Activated T-cell treated with anti-CD3 and anti-CD28 coated beads, Interleukin-2, amount 50 U/mL, for 24 hours (primary cell): Measurements from ENCODE around the gene MRTFB.
A peak's percentile ranks its signal among the peaks of the same experiment; 100 is the strongest.

Experiments used
- DNase-seq: peaks from one replicate; pipeline ENCODE4 v3.0.0-alpha.2; 2020
- H3K27ac Mint-ChIP-seq: 2 replicates; pipeline ENCODE4 v1.8.0; 2020; ENCODE audit warnings: mild to moderate bottlenecking, mixed read lengths
- H3K27me3 Mint-ChIP-seq: 2 replicates; pipeline ENCODE4 v1.8.0; 2020; ENCODE audit warnings: mixed read lengths
- H3K36me3 Mint-ChIP-seq: 2 replicates; pipeline ENCODE4 v1.8.0; 2020; ENCODE audit warnings: low read depth, mixed read lengths
- H3K4me1 Mint-ChIP-seq: 2 replicates; pipeline ENCODE4 v1.8.0; 2020; ENCODE audit warnings: low read depth, mixed read lengths
- H3K4me3 Mint-ChIP-seq: 2 replicates; pipeline ENCODE4 v1.8.0; 2020; ENCODE audit warnings: mild to moderate bottlenecking, moderate library complexity, mixed read lengths
- H3K9me3 Mint-ChIP-seq: 2 replicates; pipeline ENCODE4 v1.8.0; 2020; ENCODE audit warnings: mixed read lengths

Gene MRTFB

GRCh38 chr16:14186795-14187221 lies 115.7 kb downstream of the MRTFB start:
- Mint-ChIP-seq H3K4me1 (peaks cover 38% of the 10 kb centered on the region), H3K9me3 (no peaks in the 10 kb centered on the region), H3K27ac (peak overlapping the region; percentile 42), H3K27me3 (no peaks in the 10 kb centered on the region), H3K36me3 (no peaks in the 10 kb centered on the region), H3K4me3 (peak overlapping the region; percentile 20)
- DNase-seq: no peak

- H3K4me3 Mint-ChIP-seq: no peak overlapping the region
- no peak for DNase-seq
- H3K27me3 Mint-ChIP-seq: no peaks in the 10 kb centered on the region
- H3K27ac Mint-ChIP-seq: no peak overlapping the region
- H3K4me1 Mint-ChIP-seq: peaks cover 42% of the 10 kb centered on the region
- H3K9me3 Mint-ChIP-seq: no peaks in the 10 kb centered on the region
- H3K36me3 Mint-ChIP-seq: no peaks in the 10 kb centered on the region
These were observed 116.6 kb downstream of the MRTFB start for GRCh38 chr16:14187517-14188338.

GRCh38 chr16:14193316-14193871 lies 122.3 kb downstream of the MRTFB start:
- Mint-ChIP-seq H3K9me3 (no peaks in the 10 kb centered on the region), H3K27ac (peak overlapping the region; percentile 93), H3K36me3 (no peaks in the 10 kb centered on the region), H3K27me3 (no peaks in the 10 kb centered on the region), H3K4me1 (peaks cover 54% of the 10 kb centered on the region), H3K4me3 (peak overlapping the region; percentile 70)
- DNase-seq: peak; percentile 35

DNA sequence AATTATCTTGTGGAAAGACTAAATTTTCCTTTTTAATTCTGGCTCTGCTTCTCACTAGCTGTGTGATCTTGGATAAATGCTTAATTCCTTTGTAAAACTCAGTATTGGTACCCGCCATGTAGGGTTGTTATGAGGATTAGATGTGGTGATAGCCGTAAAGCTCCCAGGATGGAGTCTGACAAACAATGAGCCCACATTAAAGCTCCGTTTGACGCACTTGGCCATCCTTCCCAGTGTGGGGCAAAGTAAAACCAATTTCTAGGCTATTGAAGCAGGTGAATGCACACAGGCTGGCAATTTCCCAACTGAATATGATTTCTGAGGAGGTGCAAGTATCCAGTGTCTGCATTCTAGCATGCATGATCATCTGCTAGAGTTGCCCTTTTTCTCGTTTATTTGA lies 123.6 kb downstream of the MRTFB start:
- no peak for DNase-seq
- H3K4me1 Mint-ChIP-seq: peaks cover 59% of the 10 kb centered on the region
- no peak overlapping the region for H3K4me3 Mint-ChIP-seq
- H3K36me3 Mint-ChIP-seq: no peaks in the 10 kb centered on the region
- H3K9me3 Mint-ChIP-seq: no peaks in the 10 kb centered on the region
- no peak overlapping the region for H3K27ac Mint-ChIP-seq
- no peaks in the 10 kb centered on the region for H3K27me3 Mint-ChIP-seq

DNA sequence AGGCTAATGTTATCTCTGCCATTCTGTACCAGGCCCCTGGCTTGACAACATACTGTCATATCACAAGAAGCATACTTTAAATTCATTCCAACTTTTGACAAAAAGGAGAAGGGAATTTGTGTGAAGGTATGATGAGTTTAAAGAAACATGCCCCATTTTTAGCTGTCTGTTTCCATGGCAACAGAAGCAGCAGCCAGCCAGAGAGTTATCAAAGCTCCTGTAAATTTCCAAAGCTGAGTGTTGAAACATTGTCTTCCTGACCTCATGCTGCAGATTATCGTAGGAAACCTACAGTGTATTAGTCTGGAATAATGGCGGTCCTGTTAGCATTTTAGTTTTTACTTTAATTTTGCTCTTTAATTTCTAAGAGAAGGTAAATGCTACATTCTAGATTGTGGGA lies 124.9 kb downstream of the MRTFB start:
- H3K36me3 Mint-ChIP-seq: no peaks in the 10 kb centered on the region
- H3K27ac Mint-ChIP-seq: no peak overlapping the region
- DNase-seq: no peak
- no peaks in the 10 kb centered on the region for H3K27me3 Mint-ChIP-seq
- peaks cover 48% of the 10 kb centered on the region for H3K4me1 Mint-ChIP-seq
- H3K9me3 Mint-ChIP-seq: no peaks in the 10 kb centered on the region
- no peak overlapping the region for H3K4me3 Mint-ChIP-seq

- no peaks in the 10 kb centered on the region for H3K36me3 Mint-ChIP-seq
- no peak overlapping the region for H3K4me3 Mint-ChIP-seq
- peaks cover 48% of the 10 kb centered on the region for H3K4me1 Mint-ChIP-seq
- H3K27me3 Mint-ChIP-seq: no peaks in the 10 kb centered on the region
- no peaks in the 10 kb centered on the region for H3K9me3 Mint-ChIP-seq
- no peak overlapping the region for H3K27ac Mint-ChIP-seq
- no peak for DNase-seq
These were observed 125.4 kb downstream of the MRTFB start for GRCh38 chr16:14196539-14196938.

- Mint-ChIP-seq H3K36me3 (no peaks in the 10 kb centered on the region), H3K4me1 (peaks cover 44% of the 10 kb centered on the region), H3K4me3 (no peak overlapping the region), H3K27ac (no peak overlapping the region), H3K27me3 (no peaks in the 10 kb centered on the region), H3K9me3 (no peaks in the 10 kb centered on the region)
- no peak for DNase-seq
These were observed 126.9 kb downstream of the MRTFB start for GRCh38 chr16:14198012-14198411.

GRCh38 chr16:14198572-14198971 lies 127.5 kb downstream of the MRTFB start:
- no peak for DNase-seq
- no peaks in the 10 kb centered on the region for H3K9me3 Mint-ChIP-seq
- H3K27ac Mint-ChIP-seq: no peak overlapping the region
- peaks cover 38% of the 10 kb centered on the region for H3K4me1 Mint-ChIP-seq
- H3K36me3 Mint-ChIP-seq: no peaks in the 10 kb centered on the region
- H3K4me3 Mint-ChIP-seq: no peak overlapping the region
- H3K27me3 Mint-ChIP-seq: no peaks in the 10 kb centered on the region

- no peak for DNase-seq
- Mint-ChIP-seq H3K27me3 (no peaks in the 10 kb centered on the region), H3K9me3 (no peaks in the 10 kb centered on the region), H3K4me3 (no peak overlapping the region), H3K4me1 (peaks cover 33% of the 10 kb centered on the region), H3K36me3 (no peaks in the 10 kb centered on the region), H3K27ac (no peak overlapping the region)
These were observed 128.1 kb downstream of the MRTFB start for GRCh38 chr16:14199199-14199598.

DNA sequence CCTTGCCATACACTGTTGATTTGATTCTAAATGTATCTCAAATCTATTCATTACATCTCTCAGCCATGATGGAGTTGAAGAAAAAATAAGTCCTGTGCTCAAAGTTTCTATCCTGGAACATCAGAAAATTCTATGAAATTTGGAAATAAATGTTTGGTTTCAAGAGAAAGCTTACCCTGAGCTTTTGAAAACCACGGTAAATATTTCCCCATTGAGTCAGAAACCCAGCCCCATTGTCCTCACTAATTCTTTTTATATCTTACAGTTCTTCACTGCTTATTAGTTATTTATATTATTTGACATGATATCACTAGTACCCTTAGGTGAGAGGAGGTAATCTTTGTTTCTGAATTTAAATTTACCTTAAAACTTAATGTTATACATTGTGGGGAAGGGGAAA lies 128.5 kb downstream of the MRTFB start:
- no peak for DNase-seq
- no peak overlapping the region for H3K4me3 Mint-ChIP-seq
- H3K4me1 Mint-ChIP-seq: peaks cover 31% of the 10 kb centered on the region
- no peaks in the 10 kb centered on the region for H3K36me3 Mint-ChIP-seq
- H3K27ac Mint-ChIP-seq: no peak overlapping the region
- no peaks in the 10 kb centered on the region for H3K27me3 Mint-ChIP-seq
- H3K9me3 Mint-ChIP-seq: no peaks in the 10 kb centered on the region

GRCh38 chr16:14202095-14202494 lies 131.0 kb downstream of the MRTFB start:
- Mint-ChIP-seq H3K4me3 (no peak overlapping the region), H3K27ac (no peak overlapping the region), H3K27me3 (no peaks in the 10 kb centered on the region), H3K4me1 (peaks cover 13% of the 10 kb centered on the region), H3K36me3 (no peaks in the 10 kb centered on the region), H3K9me3 (no peaks in the 10 kb centered on the region)
- no peak for DNase-seq

GRCh38 chr16:14202697-14203096 lies 131.6 kb downstream of the MRTFB start:
- Mint-ChIP-seq H3K4me1 (peaks cover 11% of the 10 kb centered on the region), H3K9me3 (no peaks in the 10 kb centered on the region), H3K36me3 (no peaks in the 10 kb centered on the region), H3K27me3 (no peaks in the 10 kb centered on the region), H3K4me3 (no peak overlapping the region), H3K27ac (no peak overlapping the region)
- DNase-seq: no peak

GRCh38 chr16:14203166-14203565 lies 132.0 kb downstream of the MRTFB start:
- Mint-ChIP-seq H3K27ac (no peak overlapping the region), H3K4me3 (no peak overlapping the region), H3K9me3 (no peaks in the 10 kb centered on the region), H3K27me3 (no peaks in the 10 kb centered on the region), H3K4me1 (peaks cover 11% of the 10 kb centered on the region), H3K36me3 (no peaks in the 10 kb centered on the region)
- DNase-seq: no peak

- Mint-ChIP-seq H3K9me3 (no peaks in the 10 kb centered on the region), H3K27ac (no peak overlapping the region), H3K4me1 (peaks cover 3% of the 10 kb centered on the region), H3K36me3 (peaks cover 2% of the 10 kb centered on the region), H3K4me3 (no peak overlapping the region), H3K27me3 (no peaks in the 10 kb centered on the region)
- no peak for DNase-seq
These were observed 134.5 kb downstream of the MRTFB start for GRCh38 chr16:14205666-14206065.

- Mint-ChIP-seq H3K9me3 (no peaks in the 10 kb centered on the region), H3K36me3 (peaks cover 35% of the 10 kb centered on the region), H3K4me3 (no peak overlapping the region), H3K4me1 (no peaks in the 10 kb centered on the region), H3K27me3 (no peaks in the 10 kb centered on the region), H3K27ac (no peak overlapping the region)
- DNase-seq: no peak
These were observed 140.9 kb downstream of the MRTFB start for GRCh38 chr16:14211856-14212543.
